Retinal pigment epithelial cell (primary cell): Measurements from ENCODE around the gene KLK1.
"Not testable (repeated sequence)": the region's sequence is repeated elsewhere in the genome, so short reads cannot be mapped to it uniquely, and the experiment has no call there.

Source experiments
- DNase-seq: peaks from one replicate; pipeline ENCODE4 v3.0.0-alpha.2; 2010; ENCODE audit warnings: low read depth
- H3K4me3 ChIP-seq: 2 replicates; pipeline ENCODE4 v1.5.1; 2011; ENCODE audit warnings: mild to moderate bottlenecking, low read length, control low read depth, moderate library complexity
- TF ChIP-seq, protein P1 (sequence below): conservative IDR thresholded peaks from 2 replicates; pipeline ENCODE4 v1.5.1; 2011; ENCODE audit warnings: low read depth, low read length, control low read depth, inconsistent platforms

Gene KLK1

GRCh38 chr19:50780753-50781435 lies 42.7 kb downstream of the KLK1 start:
- TF ChIP-seq, protein P1, sequence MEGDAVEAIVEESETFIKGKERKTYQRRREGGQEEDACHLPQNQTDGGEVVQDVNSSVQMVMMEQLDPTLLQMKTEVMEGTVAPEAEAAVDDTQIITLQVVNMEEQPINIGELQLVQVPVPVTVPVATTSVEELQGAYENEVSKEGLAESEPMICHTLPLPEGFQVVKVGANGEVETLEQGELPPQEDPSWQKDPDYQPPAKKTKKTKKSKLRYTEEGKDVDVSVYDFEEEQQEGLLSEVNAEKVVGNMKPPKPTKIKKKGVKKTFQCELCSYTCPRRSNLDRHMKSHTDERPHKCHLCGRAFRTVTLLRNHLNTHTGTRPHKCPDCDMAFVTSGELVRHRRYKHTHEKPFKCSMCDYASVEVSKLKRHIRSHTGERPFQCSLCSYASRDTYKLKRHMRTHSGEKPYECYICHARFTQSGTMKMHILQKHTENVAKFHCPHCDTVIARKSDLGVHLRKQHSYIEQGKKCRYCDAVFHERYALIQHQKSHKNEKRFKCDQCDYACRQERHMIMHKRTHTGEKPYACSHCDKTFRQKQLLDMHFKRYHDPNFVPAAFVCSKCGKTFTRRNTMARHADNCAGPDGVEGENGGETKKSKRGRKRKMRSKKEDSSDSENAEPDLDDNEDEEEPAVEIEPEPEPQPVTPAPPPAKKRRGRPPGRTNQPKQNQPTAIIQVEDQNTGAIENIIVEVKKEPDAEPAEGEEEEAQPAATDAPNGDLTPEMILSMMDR = no peak
- no peak for DNase-seq

GRCh38 chr19:50779504-50780457 lies 43.8 kb downstream of the KLK1 start:
- TF ChIP-seq, protein P1 = no peak
- no peak for DNase-seq
- no peak overlapping the region for H3K4me3 ChIP-seq

More at GRCh38 chr19:50780753-50781435, 42.7 kb downstream of the KLK1 start:
- H3K4me3 ChIP-seq = no peak overlapping the region

DNA sequence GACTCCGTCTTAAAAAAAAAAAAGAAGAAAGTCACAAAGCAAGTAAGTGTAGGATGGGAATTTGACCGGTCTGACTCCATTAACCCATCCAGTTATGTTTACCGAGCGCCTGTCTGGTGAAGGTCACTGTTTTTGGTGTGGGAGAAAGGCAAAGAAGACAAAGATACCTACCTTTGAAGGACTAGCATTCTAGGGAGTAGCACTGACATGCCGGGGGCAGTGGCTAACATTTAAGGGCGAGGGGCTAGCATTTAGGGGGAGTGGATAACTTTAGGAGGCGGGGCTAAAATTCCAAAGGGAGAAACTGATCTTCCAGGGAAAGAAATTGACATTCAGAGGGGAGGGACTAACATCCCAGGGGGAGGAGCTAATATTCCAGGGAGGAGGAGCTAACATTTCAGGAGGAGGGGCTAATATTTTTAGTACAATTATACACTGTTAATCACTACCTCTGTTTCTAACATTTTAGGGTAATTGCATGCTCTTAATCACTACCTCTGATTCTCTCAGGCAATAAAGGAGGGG lies 44.6 kb downstream of the KLK1 start:
- no peak for DNase-seq
- TF ChIP-seq, protein P1 = no peak

DNA sequence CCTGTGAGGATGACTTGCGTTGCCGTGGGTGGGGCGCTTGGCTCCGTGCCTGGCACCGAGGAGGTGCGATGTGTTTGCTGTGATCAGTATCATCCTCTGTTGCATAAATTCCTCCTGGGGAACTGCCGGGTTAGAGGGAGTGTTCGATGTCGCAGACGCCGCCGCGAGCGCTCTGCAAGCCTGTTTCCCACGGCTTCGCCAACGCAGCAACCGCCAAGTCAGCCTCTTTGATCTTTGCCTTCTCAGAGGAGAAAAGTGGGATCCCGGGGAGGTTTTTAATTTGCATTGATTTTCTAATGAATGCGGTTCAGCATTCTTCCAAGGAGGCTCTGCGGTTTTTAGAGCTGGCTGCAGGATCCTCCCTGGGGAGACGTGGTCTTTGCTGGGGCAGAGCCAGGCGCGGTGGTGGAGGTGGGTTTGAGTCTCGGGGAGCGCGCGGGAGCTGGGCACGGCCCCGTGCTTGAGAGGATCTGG lies 45.7 kb downstream of the KLK1 start:
- DNase-seq = no peak
- TF ChIP-seq, protein P1 = no peak
- H3K4me3 ChIP-seq = no peak overlapping the region

More for the DNA sequence above, 44.6 kb downstream of the KLK1 start:
- H3K4me3 ChIP-seq = no peak overlapping the region

DNA sequence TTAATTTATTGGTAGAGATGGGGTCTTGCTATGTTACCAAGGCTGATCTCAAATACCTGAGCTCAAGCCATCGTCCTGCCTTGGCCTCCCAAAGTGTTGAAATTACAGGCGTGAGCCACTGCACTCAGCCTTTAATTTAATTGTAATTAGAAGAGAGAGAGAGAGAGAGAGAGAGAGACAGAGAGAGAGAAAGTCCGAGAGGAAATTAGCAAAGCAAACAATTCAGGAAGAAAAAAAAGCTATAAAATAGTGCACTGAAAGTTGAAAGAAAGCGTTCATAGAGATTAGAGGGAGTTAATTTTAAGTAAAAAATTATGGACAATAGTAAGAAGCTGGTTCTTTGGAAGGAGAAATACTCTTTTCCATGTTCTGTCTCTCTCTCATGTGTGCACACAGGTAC lies 46.3 kb downstream of the KLK1 start:
- no peak for DNase-seq
- TF ChIP-seq, protein P1 = no peak
- no peak overlapping the region for H3K4me3 ChIP-seq

DNA sequence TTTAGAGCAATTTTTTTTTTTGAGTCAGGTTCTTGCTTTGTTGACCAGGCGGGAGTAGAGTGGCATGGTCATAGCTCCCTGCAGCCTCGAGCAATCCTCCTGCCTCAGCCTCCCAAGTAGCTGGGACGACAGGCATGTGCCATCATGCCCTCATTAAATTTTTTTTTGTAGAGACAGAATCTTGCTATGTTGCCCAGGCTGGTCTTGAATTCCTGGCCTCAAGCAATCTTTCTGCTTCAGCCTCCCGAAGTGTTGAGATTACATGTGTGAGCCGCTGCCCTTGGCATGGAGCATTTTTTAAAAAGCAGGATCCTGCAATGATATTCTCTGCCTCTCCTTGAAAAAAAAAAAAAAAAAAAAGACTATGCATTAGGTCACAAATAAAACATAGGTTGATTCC lies 47.5 kb downstream of the KLK1 start:
- no peak for DNase-seq
- H3K4me3 ChIP-seq = no peak overlapping the region
- TF ChIP-seq, protein P1 = no peak

GRCh38 chr19:50773454-50773853 lies 50.1 kb downstream of the KLK1 start:
- DNase-seq, H3K4me3 ChIP-seq: not testable (repeated sequence)

DNA sequence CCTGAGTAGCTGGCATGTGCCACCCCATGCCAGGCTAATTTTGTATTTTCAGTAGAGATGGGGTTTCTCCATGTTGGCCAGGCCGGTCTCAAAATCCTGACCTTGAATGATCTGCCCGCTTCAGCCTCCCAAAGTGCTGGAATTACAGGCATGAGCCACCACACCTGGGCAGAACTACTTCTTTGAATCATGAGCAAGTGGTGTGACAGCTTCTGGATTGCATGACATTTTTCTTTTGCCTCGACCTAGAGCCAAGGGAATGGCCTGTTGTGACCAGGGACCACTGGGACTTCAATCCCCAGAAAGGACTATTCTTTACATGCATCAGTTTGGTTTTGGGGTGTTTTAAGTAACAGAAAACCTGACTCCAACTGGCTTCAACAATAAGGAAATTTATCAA lies 50.7 kb downstream of the KLK1 start:
- not testable (repeated sequence) for H3K4me3 ChIP-seq, DNase-seq
